GM18502 (cell line): ENCODE data around the gene GALNT7.
"Not testable (repeated sequence)": the region's sequence is repeated elsewhere in the genome, so short reads cannot be mapped to it uniquely, and the experiment has no call there.

Source experiments
- ATAC-seq: cut with Tn5 transposase; IDR thresholded peaks from one replicate; pipeline ENCODE4 v1.9.1; 2021; ENCODE audit warnings: mild to moderate bottlenecking; ENCODE audit not compliant: unreplicated experiment, poor library complexity

The GALNT7 gene

GRCh38 chr4:173168396-173169177, at the start of gene GALNT7:
GALNT7 (plus strand) TSS chr4:173168811; CDS start chr4:173168836, 25 bp downstream.
- peak; percentile 40 for ATAC-seq

- not testable (repeated sequence) for ATAC-seq
Measured at GRCh38 chr4:173118819-173119218, 49.8 kb upstream of the GALNT7 start.

GRCh38 chr4:173119818-173120217, 48.8 kb upstream of the GALNT7 start:
- no peak for ATAC-seq

GRCh38 chr4:173121076-173121561, 47.5 kb upstream of the GALNT7 start:
- peak; percentile 96 for ATAC-seq

- no peak for ATAC-seq
Measured at GRCh38 chr4:173124209-173124865, 44.3 kb upstream of the GALNT7 start.

GRCh38 chr4:173125216-173125812, 43.3 kb upstream of the GALNT7 start:
- no peak for ATAC-seq

- ATAC-seq = no peak
Measured at GRCh38 chr4:173128199-173128890, 40.3 kb upstream of the GALNT7 start.

- ATAC-seq = no peak
Measured at GRCh38 chr4:173130687-173131086, 37.9 kb upstream of the GALNT7 start.

- ATAC-seq = no peak
Measured at GRCh38 chr4:173134426-173134825, 34.2 kb upstream of the GALNT7 start.

- ATAC-seq = no peak
Measured at GRCh38 chr4:173135241-173135847, 33.3 kb upstream of the GALNT7 start.

GRCh38 chr4:173138624-173139023, 30.0 kb upstream of the GALNT7 start:
- no peak for ATAC-seq

- no peak for ATAC-seq
Measured at GRCh38 chr4:173139561-173139960, 29.1 kb upstream of the GALNT7 start.

- no peak for ATAC-seq
Measured at GRCh38 chr4:173145131-173145530, 23.5 kb upstream of the GALNT7 start.

- ATAC-seq = no peak
Measured at GRCh38 chr4:173146456-173146855, 22.2 kb upstream of the GALNT7 start.

- no peak for ATAC-seq
Measured at GRCh38 chr4:173151496-173151895, 17.1 kb upstream of the GALNT7 start.

GRCh38 chr4:173152104-173152503, 16.5 kb upstream of the GALNT7 start:
- no peak for ATAC-seq

GRCh38 chr4:173153445-173153844, 15.2 kb upstream of the GALNT7 start:
- no peak for ATAC-seq

- no peak for ATAC-seq
Measured at GRCh38 chr4:173159791-173160190, 8.8 kb upstream of the GALNT7 start.

- no peak for ATAC-seq
Measured at GRCh38 chr4:173160871-173161270, 7.7 kb upstream of the GALNT7 start.

- no peak for ATAC-seq
Measured at GRCh38 chr4:173161311-173161710, 7.3 kb upstream of the GALNT7 start.
